Measurements from ENCODE around the gene GLI2.

GRCh38 chr2:120692691-120693090 is 43.0 kb upstream of the GLI2 start:
- TF ChIP-seq POLR2A (IDR thresholded peaks at IDR 0.05), result no peak
- no peak for TF ChIP-seq CTCF (IDR thresholded peaks at IDR 0.05)
- no peak for TF ChIP-seq EP300 (IDR thresholded peaks at IDR 0.05)

Measured in ovary (tissue), 3 donors.